Measurements from ENCODE around the gene EVC2.

DNA sequence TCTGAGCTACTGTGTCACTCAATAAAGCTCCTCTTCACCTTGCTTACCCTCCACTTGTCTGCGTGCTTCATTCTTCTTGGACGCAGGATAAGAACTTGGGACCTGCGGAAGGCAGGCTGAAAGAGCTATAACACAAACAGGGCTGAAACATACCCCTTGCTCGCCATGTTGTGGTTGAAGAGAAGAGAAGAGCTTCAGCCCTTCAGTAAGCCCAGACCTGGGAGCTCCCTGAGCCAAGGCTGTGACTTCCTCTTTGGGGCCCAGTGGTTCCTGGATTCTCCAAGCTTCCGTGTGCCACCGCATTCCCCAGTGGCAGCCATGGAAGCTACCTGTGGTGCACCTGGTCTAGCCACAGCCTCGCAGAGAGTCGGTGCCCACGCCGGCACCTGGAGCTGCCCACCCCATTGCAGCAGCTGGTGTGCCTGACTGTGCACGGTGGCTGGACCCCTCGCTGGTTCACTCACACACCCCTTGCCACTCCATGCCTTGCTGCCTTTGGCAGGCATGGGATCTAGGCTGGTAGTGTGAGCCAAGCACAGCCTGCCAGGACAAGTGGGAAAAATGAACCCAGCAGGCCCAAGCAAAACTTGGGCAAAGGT lies 160.6 kb downstream of the EVC2 start:
- TF ChIP-seq EZH2phosphoT487 (IDR thresholded peaks at IDR 0.05; ENCODE audit: insufficient read depth, low read depth): no peak
- TF ChIP-seq EZH2 (IDR thresholded peaks at IDR 0.05; ENCODE audit: insufficient read depth, poor library complexity, severe bottlenecking): no peak

All from GM23248 (cell line).